Endothelial cell of umbilical vein (primary cell): ENCODE results near the gene JPT2. TPM values are rescaled to one million over a fixed set of nuclear protein-coding genes. Genes with fewer than 3 reads are reported as not detected.

Source experiments
- BruUV-seq: library from RNA; stranded (reverse); fragments of 400-500 nt; replicated peaks from 2 replicates; lab custom pipeline; 2021; lab: Mats Ljungman, UMichigan
- CTCF ChIA-PET: fragments of 300-600, 350-600 bp; sonication (Branson Sonifier 250); formaldehyde crosslinking; loops from one replicate; lab custom pipeline; 2021; ENCODE audit warnings: antibody characterized with exemption, inconsistent platforms; lab: Charles Lee
- POLR2A ChIA-PET: fragments of 300-600, 350-600 bp; sonication (Branson Sonifier 250); formaldehyde crosslinking; loops from one replicate; lab custom pipeline; 2021; ENCODE audit warnings: antibody characterized with exemption, inconsistent platforms; lab: Charles Lee
- DNase-seq: peaks from one replicate; pipeline ENCODE4 v3.0.0-alpha.2; 2011; ENCODE audit warnings: low read depth, low spot score
- FAIRE-seq: peaks from 2 replicates; lab custom pipeline; 2011; peaks lifted over from hg19 to GRCh38; lab: Jason Lieb, UNC
- H2AFZ ChIP-seq: 2 replicates; pipeline ENCODE4 v1.6.0; 2012; ENCODE audit warnings: low read depth, low read length, control low read depth, inconsistent platforms
- H3K27ac ChIP-seq: 2 replicates; pipeline ENCODE4 v1.5.1; 2011; ENCODE audit warnings: low read depth, mild to moderate bottlenecking, control low read depth, low read length, moderate library complexity; ENCODE audit not compliant: insufficient read depth
- H3K27me3 ChIP-seq, 2 experiments: 2 replicates each; pipeline versions ENCODE4 v1.6.0 to v1.6.1; 2011; ENCODE audit warnings: low read length in 2 of 2, mixed read lengths in 1 of 2; ENCODE audit not compliant: control insufficient read depth in 2 of 2, insufficient read depth in 2 of 2
- H3K36me3 ChIP-seq, 2 experiments: 2 replicates in 1 of 2; 3 replicates in 1 of 2; pipeline ENCODE4 v1.5.1; 2011; ENCODE audit warnings: low read length in 2 of 2, mild to moderate bottlenecking in 1 of 2, moderate library complexity in 1 of 2; ENCODE audit not compliant: control insufficient read depth in 2 of 2, insufficient read depth in 2 of 2; ENCODE audit errors: extremely low read depth in 1 of 2
- H3K4me1 ChIP-seq: 3 replicates; pipeline ENCODE4 v1.5.1; 2011; ENCODE audit warnings: mild to moderate bottlenecking, low read length; ENCODE audit not compliant: control insufficient read depth, insufficient read depth; ENCODE audit errors: extremely low read depth
- H3K4me2 ChIP-seq: 2 replicates; pipeline ENCODE4 v1.6.1; 2011; ENCODE audit warnings: low read length, control low read depth, mixed read lengths; ENCODE audit not compliant: insufficient read depth
- H3K4me3 ChIP-seq, 3 experiments: fragments of 200-600 bp in 1 of 3; sonication (generic), shearing (Covaris generic) in 1 of 3; replicated peaks in 1 of 3; 2 replicates each; pipeline ENCODE4 v1.5.1; 2011 to 2016; ENCODE audit warnings: control low read depth in 3 of 3, low read length in 3 of 3, mild to moderate bottlenecking in 2 of 3, inconsistent platforms in 1 of 3, low read depth in 1 of 3, moderate library complexity in 1 of 3; ENCODE audit not compliant: insufficient read depth in 1 of 3
- H3K79me2 ChIP-seq: 2 replicates; pipeline ENCODE4 v1.6.0; 2012; ENCODE audit warnings: low read length, inconsistent platforms; ENCODE audit not compliant: control insufficient read depth, insufficient read depth
- H3K9ac ChIP-seq: replicated peaks from 2 replicates; pipeline ENCODE3; 2011; ENCODE audit warnings: low read length, control low read depth; ENCODE audit not compliant: insufficient read depth; ENCODE audit errors: extremely low read depth
- H3K9me1 ChIP-seq: replicated peaks from 3 replicates; pipeline ENCODE4 v1.6.0; 2011; ENCODE audit warnings: mild to moderate bottlenecking, low read length; ENCODE audit not compliant: control insufficient read depth, insufficient read depth; ENCODE audit errors: extremely low read depth
- H3K9me3 ChIP-seq: replicated peaks from 2 replicates; pipeline ENCODE4 v1.5.1; 2012; ENCODE audit warnings: low read length, inconsistent platforms; ENCODE audit not compliant: control insufficient read depth, insufficient read depth
- H4K20me1 ChIP-seq: replicated peaks from 2 replicates; pipeline ENCODE3; 2011; ENCODE audit warnings: mild to moderate bottlenecking, low read length; ENCODE audit not compliant: control insufficient read depth, insufficient read depth; ENCODE audit errors: extremely low read depth
- CTCF ChIP-seq, 2 donors: IDR thresholded peaks; 1 replicate in 1 of 2; 2 replicates in 1 of 2; pipeline ENCODE4 v1.5.1; 2011; ENCODE audit warnings: low read length in 2 of 2, mild to moderate bottlenecking in 2 of 2, moderate library complexity in 2 of 2, control low read depth in 1 of 2, inconsistent platforms in 1 of 2, low read depth in 1 of 2; ENCODE audit not compliant: insufficient read depth in 1 of 2; ENCODE audit errors: extremely low read depth in 1 of 2
- FOS ChIP-seq: IDR thresholded peaks from 2 replicates; pipeline ENCODE4 v1.6.1; 2011; ENCODE audit warnings: mild to moderate bottlenecking, low read length, moderate library complexity, borderline replicate concordance; ENCODE audit not compliant: insufficient read depth
- GATA2 ChIP-seq: IDR thresholded peaks from 2 replicates; pipeline ENCODE4 v1.7.0; 2011; ENCODE audit warnings: low read depth, mild to moderate bottlenecking, moderate library complexity, mixed read lengths, low read length; ENCODE audit not compliant: insufficient read length, insufficient read depth
- MYC ChIP-seq: IDR thresholded peaks from one replicate; pipeline ENCODE4 v1.6.1; 2011; ENCODE audit warnings: mild to moderate bottlenecking, low read depth, low read length
- POLR2AphosphoS5 ChIP-seq: IDR thresholded peaks from 2 replicates; pipeline ENCODE4 v1.6.1; 2012; ENCODE audit warnings: low read depth, mild to moderate bottlenecking, control low read depth, low read length, moderate library complexity; ENCODE audit not compliant: insufficient read depth
- dilution Hi-C: fragments of 300-500 bp; cut with MboI; formaldehyde crosslinking; loops from one replicate; pipeline ENCODE4 v1.15.0; 2019; ENCODE audit warnings: low sequenced_read_pairs; ENCODE audit not compliant: extremely low pct_ligation_motif_present
- intact Hi-C: fragments of 100-400 bp; cut with micrococcal nuclease; formaldehyde crosslinking; loops from one replicate; pipeline ENCODE4 v1.10.0; 2022
- polyA plus RNA-seq, 4 experiments: library from polyadenylated mRNA; depleted of rRNA in 3 of 4; stranded (reverse) in 3 of 4; unstranded in 1 of 4; fragments of >200 nt; gene quantifications; 2 replicates each; pipeline versions ENCODE4 v1.2.1 to v1.2.3, GENCODE V29; 2011 to 2012; ENCODE audit warnings: missing spikeins in 1 of 4
- total RNA-seq: library from RNA; stranded (reverse); gene quantifications from 2 replicates; pipeline ENCODE4 v1.2.3, GENCODE V29; 2021

JPT2 gene
- total and polyA plus RNA-seq, 2 donors (not counting 3 experiments of a cell fraction or from before 2014, with no cell fraction given): 35.8 to 93.3 TPM

- H3K79me2 ChIP-seq: peaks cover 8% of the 10 kb centered on the region
These were observed 37.7 kb upstream of the JPT2 start for GRCh38 chr16:1640261-1640941.

More at GRCh38 chr16:1640261-1640941, 37.7 kb upstream of the JPT2 start:
- no peak overlapping the region for H3K27ac ChIP-seq
- FAIRE-seq (no peak), DNase-seq (no peak)
- H3K4me1 ChIP-seq: peaks cover 13% of the 10 kb centered on the region
- BruUV-seq: no TSS peak
- H3K4me2 ChIP-seq: peak overlapping the region; percentile 15
- no peak overlapping the region for H2AFZ ChIP-seq
- H3K9ac ChIP-seq: no peak overlapping the region
- H3K9me1 ChIP-seq: no peaks in the 10 kb centered on the region
- dilution Hi-C loops: no loop called here
- H3K36me3 ChIP-seq: peaks cover 19 to 57% of the 10 kb centered on the region in 2 experiments
- H4K20me1 ChIP-seq: no peaks in the 10 kb centered on the region
- H3K4me3 ChIP-seq: no peak overlapping the region
- TF ChIP-seq POLR2AphosphoS5: no peak
- TF ChIP-seq MYC: no peak
- no peak for TF ChIP-seq CTCF (IDR thresholded peaks at IDR 0.05; ENCODE audit: extremely low read depth in 1 of 2, insufficient read depth in 1 of 2, low read depth in 1 of 2, low read length in 2 of 2)
- TF ChIP-seq FOS: no peak
- no peak for TF ChIP-seq GATA2
- H3K9me3 ChIP-seq: no peaks in the 10 kb centered on the region
- ChIA-PET CTCF (interaction anchor here (1.3 kb wide), 1 partner anchor 146 kb away, joined by 4 read pairs; no protein-coding TSS in a partner anchor), POLR2A (no interaction called here)
- intact Hi-C loops: no loop called here
- H3K27me3 ChIP-seq: no peaks in the 10 kb centered on the region
